ENCODE results near the gene ATG101. TPM values are rescaled to one million over a fixed set of nuclear protein-coding genes. Genes with fewer than 3 reads are reported as not detected.
A peak's percentile ranks its signal among the peaks of the same experiment; 100 is the strongest.

ATG101 gene
- total and polyA plus RNA-seq, 9 of the 15 experiments (the other 6 are each of a cell fraction or from before 2014, with no cell fraction given): 2.9 to 52.4 (median 29.7) TPM

DNA sequence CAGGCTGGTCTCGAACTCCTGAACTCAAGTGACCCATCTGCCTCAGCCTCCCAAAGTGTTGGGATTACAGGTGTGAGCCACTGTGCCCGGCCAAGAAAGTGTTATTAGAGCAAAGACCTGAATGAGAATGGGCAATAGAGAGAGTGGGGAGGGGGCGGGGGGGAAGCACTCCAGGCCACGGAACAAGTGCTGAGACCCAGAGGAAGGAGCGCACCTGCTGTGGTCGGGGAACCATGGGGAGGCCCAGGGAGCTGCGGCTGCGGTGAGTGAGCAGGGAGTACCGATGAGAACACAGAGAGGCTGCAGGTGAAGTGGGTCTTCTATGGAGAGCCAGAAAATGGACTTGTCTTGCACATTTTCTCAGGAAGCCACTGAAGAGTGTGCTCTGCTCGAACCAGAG, 20.5 kb downstream of the ATG101 start:
- H3K9ac ChIP-seq (ENCODE audit: insufficient read depth in 1 of 2, low read depth in 2 of 2, low read length in 2 of 2): no peak overlapping the region
- H3K79me2 ChIP-seq (ENCODE audit: control insufficient read depth, insufficient read depth, low read length): no peaks in the 10 kb centered on the region
- no peaks in the 10 kb centered on the region for H3K4me1 ChIP-seq (replicated peaks in 1 of 2; ENCODE audit: control insufficient read depth in 2 of 2, insufficient read depth in 2 of 2, low read length in 2 of 2)
- DNase-seq (ENCODE audit: extremely low read depth in 1 of 4, low spot score in 3 of 4) (peak in 1 of 4 experiments; percentile 3), FAIRE-seq (no peak), ATAC-seq (no peak)
- H3K27ac ChIP-seq (ENCODE audit: extremely low read depth, low read depth, low read length): no peak overlapping the region
- no peak overlapping the region for H3K4me3 ChIP-seq
- BruUV-seq (replicated peaks): no TSS peak
- H3K9me1 ChIP-seq (ENCODE audit: control insufficient read depth, insufficient read depth, low read length): no peaks in the 10 kb centered on the region
- intact Hi-C loops (cut with micrococcal nuclease) (no loop called here), in situ Hi-C loops (cut with MboI) (no loop called here)
- peaks cover 49 to 83% of the 10 kb centered on the region in 2 experiments for H3K27me3 ChIP-seq (ENCODE audit: control insufficient read depth in 2 of 2, insufficient read depth in 2 of 2, low read length in 2 of 2)
- no peak overlapping the region for H3K4me2 ChIP-seq (ENCODE audit: insufficient read depth, low read length)
- ChIA-PET POLR2A (no interaction called here), CTCF (ENCODE audit: low intra/inter-chr PET ratio) (no interaction called here)
- no peaks in the 10 kb centered on the region for H3K9me3 ChIP-seq (replicated peaks; ENCODE audit: control insufficient read depth, insufficient read depth, low read depth, low read length)
- WGBS (ENCODE audit: insufficient coverage, low coverage, missing lambda C conversion rate): 0% methylated on average over 9 of the region's 10 CpGs
- no peaks in the 10 kb centered on the region for H4K20me1 ChIP-seq (replicated peaks; ENCODE audit: control insufficient read depth, insufficient read depth, low read length)
- no peaks in the 10 kb centered on the region for H3K36me3 ChIP-seq (ENCODE audit: control insufficient read depth, insufficient read depth, low read length)
- no peak overlapping the region for H2AFZ ChIP-seq (ENCODE audit: low read depth, low read length)
- TF ChIP-seq PHF8 (IDR thresholded peaks at IDR 0.05; ENCODE audit: borderline replicate concordance, low read length): no peak
- TF ChIP-seq ZNF77 (CRISPR knock-in tag; IDR thresholded peaks at IDR 0.05): no peak
- no peak for TF ChIP-seq ZNF280B (CRISPR knock-in tag; IDR thresholded peaks at IDR 0.05)
- no peak for TF ChIP-seq MXI1 (IDR thresholded peaks at IDR 0.05; ENCODE audit: low read depth, low read length)
- no peak for TF ChIP-seq POLR2AphosphoS2 (IDR thresholded peaks at IDR 0.05; ENCODE audit: low read length)
- no peak for TF ChIP-seq CBX3 (IDR thresholded peaks at IDR 0.05; ENCODE audit: borderline replicate concordance in 1 of 2, low read length in 2 of 2)
- no peak for TF ChIP-seq REST (IDR thresholded peaks at IDR 0.05; ENCODE audit: borderline replicate concordance)
- TF ChIP-seq REST (CRISPR knock-in tag; IDR thresholded peaks at IDR 0.05; ENCODE audit: low read depth): no peak
- TF ChIP-seq ZNF79 (CRISPR knock-in tag; IDR thresholded peaks at IDR 0.05; ENCODE audit: low read depth): no peak
- no peak for TF ChIP-seq SAFB (IDR thresholded peaks at IDR 0.05; ENCODE audit: borderline replicate concordance, low read depth, low read length)
- TF ChIP-seq XRCC4 (IDR thresholded peaks at IDR 0.05; ENCODE audit: extremely low read depth, insufficient read depth, insufficient read length): no peak
- no peak for TF ChIP-seq BCOR (IDR thresholded peaks at IDR 0.05)
- TF ChIP-seq MED1 (CRISPR knock-in tag; IDR thresholded peaks at IDR 0.05; ENCODE audit: borderline replicate concordance): no peak
- no peak for TF ChIP-seq KLF6 (CRISPR knock-in tag; IDR thresholded peaks at IDR 0.05; ENCODE audit: borderline replicate concordance)
- no peak for TF ChIP-seq POLR3A (IDR thresholded peaks at IDR 0.05; ENCODE audit: borderline replicate concordance, extremely low read depth, insufficient read depth, insufficient read length)

Measured in K562 (cell line).